Cerebellar nuclear complex (tissue), 1 donor: ENCODE results near the gene DNAJC7.
A peak's percentile ranks its signal among the peaks of the same experiment; 100 is the strongest.
"Not testable (repeated sequence)": the region's sequence is repeated elsewhere in the genome, so short reads cannot be mapped to it uniquely, and the experiment has no call there.

Experiments used
- DNase-seq, 2 experiments: peaks; one replicate each; lab custom pipeline; 2025; lab: John Stamatoyannopoulos, UW

The DNAJC7 gene

GRCh38 chr17:42041619-42042018 is 24.4 kb upstream of the DNAJC7 start:
- no peak for DNase-seq

- DNase-seq = no peak
These were observed 23.6 kb upstream of the DNAJC7 start for GRCh38 chr17:42040818-42041217.

GRCh38 chr17:42039794-42040763 is 22.8 kb upstream of the DNAJC7 start:
- no peak for DNase-seq

GRCh38 chr17:42038221-42038973 is 21.2 kb upstream of the DNAJC7 start:
- DNase-seq = no peak

DNA sequence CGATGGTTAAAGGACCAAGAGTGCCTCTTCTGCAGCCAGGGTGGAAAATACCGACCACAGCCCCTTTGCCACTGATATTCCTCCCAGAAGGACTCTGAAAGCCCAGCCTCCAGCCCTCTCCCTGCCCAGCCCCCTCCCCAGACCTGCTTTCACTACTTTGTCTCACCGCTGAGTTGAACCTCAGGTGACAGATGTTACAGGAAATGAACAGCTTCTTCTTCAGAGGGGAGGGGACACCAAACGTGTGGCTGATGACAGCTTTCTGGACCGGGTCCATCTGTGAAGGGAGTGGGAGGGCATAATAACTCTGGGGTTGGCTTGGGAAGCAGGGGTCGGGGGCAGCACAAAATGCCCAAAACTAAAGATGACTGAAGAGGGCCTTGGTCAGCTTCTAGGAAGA is 16.8 kb upstream of the DNAJC7 start:
- DNase-seq = no peak

- DNase-seq = no peak
These were observed 14.3 kb upstream of the DNAJC7 start for GRCh38 chr17:42031584-42031983.

DNA sequence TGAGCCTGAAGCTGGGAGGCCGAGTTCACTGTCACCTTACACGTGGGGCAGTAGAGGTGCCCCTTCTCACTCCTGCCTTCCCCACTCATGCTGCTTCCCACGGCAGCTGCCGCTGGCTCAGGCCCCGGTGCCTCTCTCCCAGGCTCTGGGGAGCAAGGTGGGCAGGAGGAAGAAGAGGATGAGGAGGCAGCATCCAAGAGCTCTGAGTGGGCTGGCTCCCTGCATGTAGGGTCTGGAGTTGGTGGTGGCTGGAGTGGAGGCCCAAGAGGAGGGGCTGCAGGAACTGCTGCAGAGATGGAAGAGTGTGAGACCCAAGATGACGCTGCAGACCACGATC is 11.5 kb upstream of the DNAJC7 start:
- no peak for DNase-seq

DNA sequence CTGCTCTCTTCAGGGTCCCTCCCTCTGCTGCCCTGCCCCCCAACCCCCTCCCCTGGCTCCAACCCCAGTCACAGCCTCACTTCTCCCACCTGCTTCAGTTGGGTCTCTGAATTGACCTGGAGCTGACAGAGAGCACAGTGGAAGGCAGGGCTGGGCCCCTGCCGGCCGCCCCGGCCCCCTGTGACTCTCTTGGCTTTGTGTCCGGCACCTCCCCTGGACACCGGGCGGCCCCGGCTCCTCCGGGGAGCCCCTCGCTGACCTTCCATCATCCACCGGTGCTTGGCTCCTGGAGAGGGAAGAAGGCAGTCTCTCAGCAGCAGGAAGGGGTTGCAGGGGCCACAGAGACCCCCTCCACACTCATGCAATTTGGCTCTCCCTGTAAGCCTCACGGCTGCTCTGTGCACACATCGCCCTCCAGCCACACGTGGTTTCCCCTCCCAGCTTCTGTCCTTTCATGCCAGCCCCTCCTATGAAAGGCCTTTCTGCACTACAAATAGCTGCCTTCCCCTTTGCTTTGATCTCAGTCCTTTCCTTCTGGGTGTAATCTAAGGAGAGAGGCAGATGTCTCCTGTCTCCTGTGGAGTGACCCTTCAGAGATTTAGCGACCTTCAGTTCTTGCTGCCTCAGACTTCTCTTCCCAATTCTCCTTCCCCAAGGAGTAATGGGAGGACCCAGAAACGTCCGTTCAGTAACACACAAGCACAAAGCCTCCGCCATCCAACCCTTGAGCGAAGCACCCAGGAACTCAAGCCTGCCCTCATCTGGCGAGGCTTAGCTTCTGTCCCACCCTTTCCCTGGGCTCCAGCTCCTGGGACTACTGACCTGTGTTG is 10.9 kb upstream of the DNAJC7 start:
- no peak for DNase-seq

DNA sequence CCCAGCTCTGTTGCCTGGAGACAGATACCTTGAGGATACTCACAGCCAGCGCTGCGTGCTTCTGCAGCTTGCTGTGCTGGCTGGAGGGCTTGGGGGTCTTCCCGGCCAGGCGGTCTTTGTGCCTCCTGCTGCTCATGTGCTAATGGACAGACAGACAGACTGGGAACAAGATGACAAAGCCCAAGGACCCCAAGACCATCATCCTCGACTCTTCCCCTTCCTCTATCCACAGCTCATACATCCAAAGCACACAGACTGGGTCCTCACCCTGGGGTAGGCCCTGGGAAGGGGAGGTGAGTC is 10.3 kb upstream of the DNAJC7 start:
- no peak for DNase-seq

GRCh38 chr17:42026857-42027589 is 9.8 kb upstream of the DNAJC7 start:
- no peak for DNase-seq

DNA sequence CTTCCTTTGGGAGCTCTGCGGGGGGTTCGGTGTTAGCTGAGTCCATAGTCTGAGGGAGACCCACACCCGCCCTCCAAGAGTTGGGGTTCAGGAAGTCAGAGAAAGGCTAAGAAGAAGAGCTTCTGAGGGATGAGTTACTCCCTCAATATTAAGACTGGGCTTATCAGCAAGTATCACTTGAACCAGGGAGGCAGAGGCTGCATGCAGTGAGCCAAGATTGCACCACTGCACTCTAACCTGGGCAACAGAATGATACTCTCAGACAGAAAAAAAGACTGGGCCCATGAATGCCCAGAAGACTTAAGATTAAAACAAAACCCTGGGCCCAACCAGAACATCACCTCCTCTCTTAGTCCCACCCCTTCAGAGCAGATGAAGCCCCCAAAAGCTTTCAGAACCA is 8.7 kb upstream of the DNAJC7 start:
- DNase-seq = no peak

DNA sequence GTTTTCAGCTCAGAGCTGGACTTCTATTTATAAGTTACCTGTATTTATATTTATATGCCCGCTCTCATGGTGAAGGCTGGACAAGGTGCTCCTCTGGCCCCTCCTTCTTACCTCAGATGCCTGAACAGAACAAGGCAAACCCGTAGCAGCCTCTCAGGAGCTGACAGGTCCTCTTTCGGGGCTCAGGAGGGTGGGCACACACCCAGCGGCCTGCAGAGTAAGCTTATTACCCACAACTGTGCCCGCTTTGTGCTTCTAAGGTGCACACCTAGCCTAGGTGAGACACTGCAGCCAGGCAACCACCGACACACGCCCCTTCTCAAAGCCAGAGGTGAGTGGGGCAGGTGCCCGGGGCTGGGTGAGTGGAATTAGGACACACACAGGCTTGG is 7.9 kb upstream of the DNAJC7 start:
- no peak for DNase-seq

DNA sequence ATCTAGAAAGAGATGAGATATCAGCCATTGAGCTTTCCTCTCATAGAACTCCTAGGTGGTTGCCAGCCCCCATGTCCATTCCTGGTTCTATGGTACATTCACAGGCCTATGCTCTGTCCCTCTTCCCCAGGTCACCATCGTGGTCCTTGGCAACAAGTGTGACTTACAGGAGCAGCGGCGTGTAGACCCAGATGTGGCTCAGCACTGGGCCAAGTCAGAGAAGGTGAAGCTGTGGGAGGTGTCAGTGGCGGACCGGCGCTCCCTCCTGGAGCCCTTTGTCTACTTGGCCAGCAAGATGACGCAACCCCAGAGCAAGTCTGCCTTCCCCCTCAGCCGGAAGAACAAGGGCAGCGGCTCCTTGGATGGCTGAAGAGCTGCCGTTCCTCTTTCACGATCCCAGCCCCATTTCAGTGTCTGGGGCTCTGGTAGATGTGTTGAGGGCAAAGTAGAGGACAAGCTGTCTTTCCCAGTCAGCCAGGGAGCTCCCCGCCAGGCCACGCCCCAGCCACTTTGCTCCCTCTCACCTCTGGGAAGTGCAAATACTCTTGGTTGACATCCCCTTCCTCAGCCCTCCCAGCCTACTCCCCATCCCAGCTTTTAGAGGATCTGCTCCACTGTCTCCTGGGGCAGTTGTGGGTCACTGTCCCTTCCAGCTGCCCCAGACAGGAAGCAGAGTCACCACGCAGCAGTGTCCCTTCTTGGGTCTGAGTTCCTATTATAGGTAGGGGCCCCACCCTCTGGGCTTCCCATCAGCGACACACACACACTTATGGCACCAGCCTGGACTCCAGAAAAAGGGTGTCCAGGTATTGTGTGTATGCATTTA is 6.5 kb upstream of the DNAJC7 start:
- no peak for DNase-seq

GRCh38 chr17:42020845-42021244 is 3.6 kb upstream of the DNAJC7 start:
- not testable (repeated sequence) for DNase-seq

DNA sequence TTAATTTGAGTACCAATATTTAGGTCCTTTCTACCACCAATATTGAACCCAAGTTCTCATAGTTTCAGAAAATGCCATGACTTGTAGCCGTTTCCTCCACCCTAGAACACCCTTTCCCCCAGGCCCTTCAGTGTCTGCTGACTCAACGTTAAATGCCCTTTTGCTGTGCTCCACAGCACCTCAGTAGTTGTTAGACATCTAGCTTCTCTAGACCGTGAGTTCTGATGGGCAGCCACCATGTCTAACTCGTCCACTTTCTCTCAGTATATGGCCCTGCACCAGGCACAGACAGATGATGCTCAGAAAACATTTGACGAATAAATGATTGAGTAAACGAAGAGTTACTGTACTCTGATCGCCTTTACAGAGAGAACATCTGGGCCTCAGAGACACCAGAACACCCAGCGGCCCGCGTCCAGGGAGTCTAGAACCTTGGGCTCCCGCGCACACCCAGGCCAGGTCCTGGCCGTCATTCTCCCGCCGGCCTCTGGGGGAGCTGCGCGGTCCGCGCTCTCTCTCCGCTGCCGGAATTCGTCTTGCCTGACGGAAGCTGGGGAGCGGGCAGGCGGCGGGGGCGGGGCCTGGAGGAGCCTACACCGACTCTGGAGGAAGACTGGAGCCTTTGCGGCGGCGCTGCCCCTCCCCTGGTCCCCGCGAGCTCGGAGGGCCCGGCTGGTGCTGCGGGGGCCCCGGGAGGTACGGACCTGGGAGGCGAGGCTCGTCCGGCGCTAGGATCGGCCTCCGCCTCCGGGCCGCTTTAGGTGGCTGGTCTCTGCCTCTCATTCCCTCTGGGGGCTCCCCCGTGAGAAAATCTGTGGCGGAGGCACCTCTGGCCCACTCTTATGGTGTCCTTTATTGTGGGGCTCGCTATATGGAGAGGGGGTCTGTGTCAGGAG is 2.5 kb upstream of the DNAJC7 start, which contains the start of gene NKIRAS2:
Gene NKIRAS2 (plus strand): TSS at position 582 of the 896 bp plus-strand sequence. CDS start 1,488 bp downstream, outside the sequence.
- DNase-seq = peak in 1 of 2 experiments; percentile 56

GRCh38 chr17:42018988-42019387 is 1.7 kb upstream of the DNAJC7 start:
- DNase-seq = no peak

DNA sequence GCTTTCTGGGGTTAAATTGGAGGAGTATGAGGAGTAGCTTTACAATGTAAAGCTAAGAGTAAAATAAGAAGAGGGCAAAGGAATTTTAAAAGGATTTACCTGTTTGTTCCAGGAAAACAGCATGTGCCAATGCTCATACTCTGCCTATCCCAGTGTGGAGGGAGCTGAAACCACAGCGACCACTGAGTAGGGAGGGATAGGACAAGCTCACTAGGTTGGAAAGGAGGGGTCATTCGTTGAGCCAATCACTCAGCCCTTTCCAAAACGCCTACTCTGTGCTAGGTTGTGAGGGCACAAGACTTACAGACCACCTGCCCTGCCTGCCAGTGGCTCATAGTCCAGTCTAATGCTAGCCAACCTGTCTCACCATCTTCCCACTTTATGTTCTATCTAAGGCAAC is 1.1 kb upstream of the DNAJC7 start:
- no peak for DNase-seq

DNA sequence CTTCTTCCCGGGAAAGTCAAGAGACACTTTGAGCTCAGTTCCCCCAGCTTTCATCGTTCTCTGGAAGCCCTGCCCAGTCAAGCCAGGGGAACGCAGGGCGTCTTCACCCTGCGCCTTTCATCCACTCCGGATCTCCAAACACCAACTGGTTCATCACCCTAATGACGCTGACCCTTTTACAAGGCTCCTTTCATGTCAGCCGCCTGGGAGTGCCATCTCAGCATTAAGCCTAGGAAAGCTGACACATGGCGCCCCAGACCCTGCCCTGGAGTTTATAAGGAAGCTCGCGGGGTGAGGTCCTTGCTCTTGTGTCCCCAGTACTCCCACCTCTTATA is 594 bp upstream of the DNAJC7 start:
- DNase-seq = no peak

- DNase-seq = no peak
These were observed 818 bp downstream of the DNAJC7 start for GRCh38 chr17:42016411-42016831.

DNA sequence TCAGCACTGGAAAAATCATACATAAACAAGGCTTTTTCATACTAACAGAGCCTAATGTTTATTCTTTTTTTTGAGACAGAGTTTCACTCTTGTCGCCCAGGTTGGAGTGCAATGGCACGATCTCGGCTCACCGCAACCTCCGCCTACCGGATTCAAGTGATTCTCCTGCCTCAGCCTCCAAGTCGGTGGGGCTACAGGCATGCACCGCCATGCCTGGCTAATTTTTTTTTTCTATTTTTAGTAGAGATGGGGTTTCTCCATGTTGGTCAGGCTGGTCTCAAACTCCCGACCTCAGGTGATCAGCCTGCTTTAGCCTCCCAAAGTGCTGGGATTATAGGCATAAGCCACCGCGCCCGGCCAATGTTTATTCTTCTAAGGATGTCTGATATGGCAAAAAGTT is 3.5 kb downstream of the DNAJC7 start:
- DNase-seq = not testable (repeated sequence)
